Left kidney (tissue), 2 donors: ENCODE results near the gene DTX2. TPM values are rescaled to one million over a fixed set of nuclear protein-coding genes. Genes with fewer than 3 reads are reported as not detected.
"Not testable (repeated sequence)": the region's sequence is repeated elsewhere in the genome, so short reads cannot be mapped to it uniquely, and the experiment has no call there.

Experiments used
- DNase-seq: peaks from one replicate; pipeline ENCODE4 v3.0.0-alpha.2; 2013
- polyA plus RNA-seq: library from polyadenylated mRNA; unstranded; fragments of 120-200 nt; gene quantifications from one replicate; pipeline ENCODE4 v1.2.1, GENCODE V29; 2013; ENCODE audit not compliant: insufficient read length

DTX2 gene
- polyA plus RNA-seq, 1 donor, result 6.8 TPM

DNA sequence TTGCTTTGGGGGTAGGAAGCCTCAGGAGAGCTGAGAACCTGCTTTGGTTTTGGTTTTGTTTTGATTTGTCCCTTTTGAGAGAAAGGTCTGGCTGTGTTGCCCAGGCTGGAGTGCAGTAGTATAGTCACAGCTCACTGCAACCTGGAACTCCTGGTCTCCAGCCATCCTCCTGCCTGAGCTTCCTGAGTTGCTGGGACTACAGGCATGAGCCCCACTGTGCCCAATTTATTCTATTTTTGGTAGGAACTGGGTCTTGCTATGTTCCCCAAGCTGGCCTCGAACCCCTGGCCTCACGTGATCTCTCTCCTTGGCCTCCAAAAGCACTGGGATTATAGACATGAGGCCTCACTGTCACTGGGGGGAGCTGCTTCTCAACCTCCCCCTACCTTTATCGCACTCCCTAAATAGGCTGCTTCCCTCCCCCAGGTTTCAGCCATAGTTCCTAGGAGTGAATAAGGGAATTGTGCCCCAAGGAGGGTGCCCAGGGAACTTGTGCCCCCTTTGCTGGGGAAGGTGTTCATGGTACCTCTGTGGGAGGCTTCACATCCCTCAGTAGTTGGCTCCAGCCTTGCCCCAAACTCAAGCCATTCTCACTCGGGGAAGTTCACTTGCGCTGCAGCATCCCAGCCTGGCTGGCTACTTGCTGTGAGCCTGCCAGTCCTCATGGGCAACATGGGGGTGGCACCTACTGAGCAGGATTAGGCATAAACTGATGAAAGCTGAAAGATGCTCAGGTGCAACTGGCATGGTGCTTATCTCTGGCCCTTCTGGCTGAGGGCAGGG lies 18.7 kb upstream of the DTX2 start:
- not testable (repeated sequence) for DNase-seq

DNA sequence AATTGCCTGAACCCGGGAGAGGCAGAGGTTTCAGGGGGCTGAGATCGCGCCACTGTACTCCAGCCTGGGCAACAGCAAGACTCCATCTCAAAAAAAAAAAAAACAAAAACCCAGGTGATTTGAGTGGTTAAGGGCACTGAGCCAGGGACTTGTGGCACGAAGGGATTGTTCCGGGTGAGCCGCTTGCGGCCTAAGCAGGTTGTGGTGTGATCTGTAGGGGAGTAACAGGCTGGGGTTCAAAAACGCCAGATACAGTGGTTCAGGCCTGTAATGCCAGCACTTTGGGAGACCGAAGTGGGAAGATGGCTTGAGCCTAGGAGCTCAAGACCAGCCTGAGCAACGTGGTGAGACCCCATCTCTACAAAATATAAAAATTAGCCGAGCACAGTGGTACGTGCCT lies 17.7 kb upstream of the DTX2 start:
- not testable (repeated sequence) for DNase-seq

DNA sequence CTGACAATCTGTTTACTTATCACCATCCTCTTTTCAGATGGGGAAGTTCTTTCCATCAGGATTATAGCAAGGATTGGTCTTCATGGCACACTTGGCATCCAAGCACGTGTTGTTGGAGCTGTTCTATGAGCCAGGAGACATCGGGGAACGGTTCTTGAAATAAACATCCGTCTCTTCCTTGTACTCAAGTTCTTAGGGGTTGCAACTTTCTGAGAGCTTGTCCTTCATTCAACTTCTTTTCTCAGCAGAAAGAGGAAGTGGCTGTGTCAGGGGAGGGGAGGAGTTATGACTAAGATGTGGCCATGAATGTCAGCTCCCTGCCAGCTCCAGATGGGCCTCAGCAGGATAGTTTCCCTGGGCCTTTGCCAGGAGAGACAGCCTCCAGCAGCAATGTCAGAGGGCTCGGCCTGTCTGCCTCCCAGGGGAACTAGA lies 15.9 kb upstream of the DTX2 start:
- not testable (repeated sequence) for DNase-seq

DNA sequence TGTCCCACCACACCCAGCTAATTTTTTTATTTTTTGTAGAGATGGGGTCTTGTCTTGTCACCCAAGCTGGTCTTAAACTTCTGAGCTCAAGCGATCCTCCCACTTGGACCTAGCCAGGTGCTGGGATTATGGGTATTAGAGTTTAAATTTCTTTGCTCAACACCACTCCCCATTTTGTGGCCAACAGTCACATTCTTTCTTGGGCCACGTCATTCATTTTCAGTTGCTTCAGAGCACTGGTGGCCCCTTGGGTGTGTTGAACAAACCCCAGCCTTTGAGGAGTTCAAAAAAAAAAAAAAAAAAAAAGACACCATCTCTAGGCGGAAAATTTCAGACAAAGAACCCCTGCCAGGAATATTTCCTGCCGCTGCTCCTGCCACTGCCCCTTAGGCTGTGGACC lies 4.5 kb upstream of the DTX2 start:
- not testable (repeated sequence) for DNase-seq

DNA sequence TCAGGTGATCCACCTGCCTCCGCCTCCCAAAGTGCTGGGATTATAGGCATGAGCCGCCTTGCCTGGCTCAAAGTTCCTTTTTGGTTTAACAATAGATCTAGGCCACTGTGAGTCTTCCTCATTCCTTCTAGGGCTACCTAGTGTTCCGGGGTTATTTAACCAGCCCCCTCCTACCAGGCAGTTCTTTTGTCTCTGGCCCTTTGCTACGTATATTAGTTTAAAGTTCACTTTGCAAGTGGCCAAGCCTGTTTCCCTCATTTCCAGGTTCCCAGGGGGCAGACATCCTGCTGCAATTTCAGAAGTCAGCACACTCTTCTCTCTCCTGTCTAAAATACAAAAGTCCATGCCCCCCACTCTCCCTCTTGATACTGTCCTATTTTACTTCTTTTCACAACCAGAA lies 3.0 kb upstream of the DTX2 start:
- DNase-seq, result not testable (repeated sequence)

DNA sequence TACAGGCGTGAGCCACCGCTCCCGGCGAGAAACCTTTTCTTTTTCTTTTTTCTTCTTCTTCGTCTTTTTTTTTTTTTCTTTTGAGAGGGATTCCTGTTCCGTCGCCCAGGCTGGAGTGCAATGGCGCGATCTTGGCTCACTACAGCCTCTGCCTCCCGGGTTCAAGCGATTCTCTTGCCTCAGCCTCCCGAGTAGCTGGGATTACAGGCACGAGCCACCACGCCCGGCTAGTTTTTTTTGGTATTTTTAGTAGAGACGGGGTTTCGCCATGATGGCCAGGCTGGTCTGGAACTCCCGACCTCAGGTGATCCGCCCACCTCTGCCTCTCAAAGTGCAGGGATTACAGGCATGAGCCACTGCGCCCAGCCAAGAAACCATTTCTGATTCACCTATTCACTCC lies 742 bp upstream of the DTX2 start:
- DNase-seq, result not testable (repeated sequence)

DNA sequence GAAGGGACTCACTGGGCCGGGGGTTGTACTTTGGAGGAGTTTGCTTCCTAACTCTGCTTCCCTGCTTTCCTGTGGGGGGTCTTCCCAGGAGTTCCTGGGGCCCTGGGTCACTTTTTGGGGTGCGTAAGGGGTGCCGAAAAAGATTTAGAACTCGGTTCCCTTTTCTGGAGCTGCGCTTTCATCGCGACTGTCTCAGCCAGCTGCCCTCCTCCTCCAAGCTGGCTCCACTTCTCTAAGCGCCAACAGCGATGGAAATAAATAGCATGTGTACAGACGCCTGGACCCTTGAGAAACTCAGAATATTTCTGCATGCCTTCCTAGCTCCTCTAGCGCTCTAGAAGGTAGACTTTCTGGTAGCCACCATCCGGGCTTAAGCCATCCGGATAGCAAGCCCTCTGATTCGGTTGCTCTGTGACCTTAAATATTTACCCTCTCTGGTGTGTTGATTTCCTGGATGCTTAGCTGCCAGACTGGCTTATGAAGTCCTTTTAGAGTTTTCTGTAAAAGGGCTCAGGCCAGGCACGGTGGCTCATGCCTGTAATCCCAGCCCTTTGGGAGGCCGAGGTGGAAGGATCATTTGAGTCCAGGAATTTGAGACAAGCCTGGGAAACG lies 868 bp downstream of the DTX2 start:
- DNase-seq, result not testable (repeated sequence)

DNA sequence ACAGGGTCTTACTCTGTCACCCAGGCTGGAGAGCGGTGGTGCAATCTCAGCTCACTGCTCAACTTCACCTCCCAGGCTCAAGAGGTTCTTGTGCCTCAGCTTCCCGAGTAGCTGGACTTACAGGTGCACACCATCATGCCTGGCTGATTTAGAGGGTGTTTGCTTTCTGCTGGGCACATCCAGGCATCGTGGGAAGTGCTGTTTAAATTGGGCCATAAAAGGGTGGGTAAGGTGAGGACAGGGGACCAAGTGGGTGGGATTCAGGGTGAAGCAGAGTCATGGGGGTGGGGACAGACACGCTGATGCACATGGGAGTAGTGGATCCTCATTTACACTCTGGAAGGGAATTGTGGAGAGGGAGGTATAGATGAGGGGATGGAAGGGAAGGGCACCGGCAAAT lies 3.5 kb downstream of the DTX2 start:
- not testable (repeated sequence) for DNase-seq

DNA sequence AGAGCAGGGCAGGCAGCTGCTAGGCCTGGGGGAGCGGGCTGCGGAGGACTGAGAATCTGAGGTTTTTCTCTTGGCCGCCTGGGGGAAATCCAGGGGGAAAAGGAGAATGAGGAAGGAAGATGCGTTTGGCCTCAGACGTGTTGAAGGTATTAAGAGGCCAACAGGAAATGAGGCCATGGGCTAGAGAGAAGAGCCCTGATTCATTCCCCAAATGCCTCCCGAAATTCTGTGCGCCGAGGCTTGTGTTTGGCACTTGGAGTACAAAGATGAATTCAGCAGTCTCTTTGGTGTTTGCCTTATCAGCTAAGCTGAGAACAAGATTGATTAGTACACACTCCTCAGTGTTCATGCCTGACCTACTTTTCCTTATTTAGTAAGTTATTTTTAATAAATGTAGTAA lies 4.4 kb downstream of the DTX2 start:
- DNase-seq, result not testable (repeated sequence)

DNA sequence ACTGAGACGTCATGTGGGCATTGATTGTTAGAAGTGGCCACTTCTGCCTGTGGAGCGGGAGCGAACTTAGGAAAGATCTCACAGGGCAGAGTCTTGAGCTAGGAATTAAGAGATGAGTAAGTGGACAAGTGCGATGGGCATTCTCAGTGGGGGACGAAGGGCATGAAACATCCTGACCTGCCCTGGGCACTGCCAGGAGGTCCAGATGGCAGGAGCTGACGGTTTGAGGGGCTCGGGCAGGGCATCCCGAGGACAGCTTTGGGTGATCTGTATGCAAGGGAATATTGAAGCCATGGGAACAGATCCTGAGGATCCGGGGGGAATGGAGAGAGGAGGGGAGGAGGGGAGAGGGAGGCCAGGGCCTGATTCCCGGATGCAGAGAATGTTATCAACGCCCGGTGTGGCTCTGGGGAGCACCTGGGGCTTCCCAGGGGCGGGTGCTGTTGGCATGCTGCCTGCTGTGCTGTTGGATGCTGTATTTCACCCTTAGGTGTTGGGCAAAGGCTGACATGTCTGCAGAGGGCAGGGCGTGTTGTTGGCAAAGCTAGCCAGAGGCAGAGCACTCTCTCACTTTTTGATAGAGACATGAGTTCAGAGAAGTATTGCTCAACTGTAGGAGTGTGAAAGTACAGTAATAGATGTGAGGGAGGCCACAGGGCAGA lies 6.4 kb downstream of the DTX2 start:
- not testable (repeated sequence) for DNase-seq

DNA sequence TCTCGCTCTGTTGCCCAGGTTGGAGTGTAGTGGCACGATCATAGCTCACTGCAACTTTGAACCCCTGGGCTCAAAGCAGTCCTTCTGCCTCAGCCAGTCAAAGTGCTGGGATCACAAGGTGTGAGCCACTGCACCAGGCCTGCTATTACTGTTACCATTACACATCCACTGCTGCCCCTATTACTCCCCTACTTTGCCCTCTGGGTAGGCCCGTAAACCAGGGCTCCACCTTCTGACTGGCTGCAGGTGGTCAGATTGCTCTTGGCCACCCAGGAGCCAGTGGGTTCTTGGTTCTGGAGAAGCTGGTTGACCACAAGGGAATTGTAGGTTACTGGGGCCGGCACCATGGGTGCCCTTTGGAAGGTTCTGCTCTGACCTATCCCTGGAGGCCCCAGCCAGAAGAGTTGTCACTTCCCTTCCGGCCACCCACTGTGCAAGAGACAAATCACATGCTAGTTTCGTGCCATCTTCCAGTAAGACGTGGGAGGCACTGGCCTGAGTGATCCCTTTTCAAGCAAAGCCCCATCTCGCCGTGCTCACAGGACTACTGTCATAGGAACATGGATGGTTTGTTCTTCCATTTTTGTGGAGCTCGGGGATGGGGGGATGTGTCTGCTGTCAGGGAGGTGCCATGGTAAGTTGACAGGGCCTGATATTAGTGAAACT lies 10.2 kb downstream of the DTX2 start:
- not testable (repeated sequence) for DNase-seq

DNA sequence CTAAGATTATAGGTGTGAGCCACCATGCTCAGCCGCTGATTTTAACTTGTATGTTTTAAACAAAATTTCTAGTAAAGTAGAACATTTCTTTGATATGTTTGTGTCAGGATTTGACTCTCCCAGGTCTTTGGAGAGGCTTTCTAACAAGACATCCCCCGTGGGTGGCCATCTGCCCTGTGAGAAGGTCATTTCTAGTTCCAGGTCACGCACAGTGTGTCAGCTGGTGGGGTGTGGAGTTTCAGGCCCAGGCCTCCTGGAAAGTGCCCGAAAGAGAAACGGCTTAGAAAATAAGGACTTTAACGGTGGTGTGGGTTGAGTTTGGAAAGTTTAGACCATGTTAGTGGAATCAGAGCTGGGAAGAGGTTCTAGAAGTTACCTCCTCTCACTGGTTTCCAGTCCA lies 11.6 kb downstream of the DTX2 start:
- not testable (repeated sequence) for DNase-seq

DNA sequence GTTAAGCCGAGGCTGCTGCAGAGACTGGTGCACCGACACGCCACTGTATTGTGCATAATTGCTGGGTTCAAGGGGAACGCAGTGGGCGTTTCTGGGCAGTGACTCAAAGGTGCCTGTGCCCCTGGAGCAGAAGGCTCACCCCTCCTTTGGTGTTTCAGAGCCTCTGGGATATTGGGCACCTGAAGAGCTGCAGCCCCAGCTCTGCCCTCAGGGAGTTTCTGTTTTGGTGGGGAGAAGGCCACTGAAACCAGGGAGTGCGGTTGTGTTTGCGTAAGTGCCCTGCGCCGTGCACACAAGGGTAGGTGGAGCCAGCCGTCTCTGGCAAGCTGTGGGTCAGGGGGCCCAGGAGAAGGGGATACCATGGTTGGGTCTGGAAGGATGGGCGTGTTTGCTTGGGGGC lies 14.8 kb downstream of the DTX2 start:
- not testable (repeated sequence) for DNase-seq

DNA sequence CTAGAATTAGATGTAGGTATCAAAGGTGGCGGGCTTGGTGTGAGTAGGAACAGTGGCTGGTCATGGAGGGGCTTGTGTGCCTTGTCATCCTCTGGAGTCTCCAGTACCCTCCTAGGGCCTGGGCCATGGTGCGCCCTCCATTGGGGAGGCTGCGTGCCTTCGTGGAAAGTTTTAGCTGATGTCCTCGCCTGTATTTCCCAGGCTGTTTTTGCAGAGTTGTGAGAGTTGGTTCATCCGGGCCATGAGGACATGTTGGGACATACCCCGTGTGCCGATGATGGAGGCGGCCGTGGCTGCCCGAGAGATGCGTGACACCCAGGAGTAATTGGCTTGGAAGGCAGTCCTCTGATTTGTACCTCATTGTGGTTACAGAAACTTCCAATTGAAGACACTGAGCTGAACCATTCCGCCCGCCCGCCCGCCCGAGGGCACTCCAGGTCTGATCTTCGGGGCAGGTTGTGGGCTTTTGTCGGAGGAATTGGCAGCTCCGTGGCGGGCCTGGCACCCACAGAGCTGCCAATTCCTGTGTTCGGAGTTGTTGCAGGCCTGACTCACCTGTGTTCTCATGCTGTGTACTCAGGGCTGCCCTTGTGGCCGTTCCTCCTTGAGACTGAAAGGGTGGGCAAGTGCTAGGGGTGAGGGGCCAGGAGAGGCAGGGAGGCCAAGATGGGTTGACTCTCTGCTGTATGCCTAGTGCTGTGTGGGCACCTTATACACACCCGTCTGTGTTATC lies 15.4 kb downstream of the DTX2 start:
- DNase-seq, result not testable (repeated sequence)

DNA sequence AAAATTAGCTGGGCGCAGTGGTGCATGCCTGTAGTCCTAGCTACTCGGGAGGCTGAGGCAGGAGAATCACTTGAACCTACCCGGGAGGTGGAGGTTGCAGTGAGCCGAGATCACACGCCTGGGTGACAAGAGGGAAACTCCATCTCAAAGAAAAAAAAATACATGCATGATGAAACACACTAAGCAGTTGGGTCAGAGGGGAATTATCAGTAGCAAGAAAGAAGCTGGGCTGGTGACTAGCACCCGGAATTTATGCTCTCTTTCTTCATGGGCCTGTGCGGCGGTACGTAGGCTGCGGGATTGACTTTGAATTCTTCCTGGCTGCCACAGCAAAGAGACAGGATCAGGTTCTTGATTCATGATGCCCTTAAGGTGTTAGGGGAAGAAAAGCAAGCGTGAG lies 18.1 kb downstream of the DTX2 start:
- DNase-seq, result not testable (repeated sequence)

DNA sequence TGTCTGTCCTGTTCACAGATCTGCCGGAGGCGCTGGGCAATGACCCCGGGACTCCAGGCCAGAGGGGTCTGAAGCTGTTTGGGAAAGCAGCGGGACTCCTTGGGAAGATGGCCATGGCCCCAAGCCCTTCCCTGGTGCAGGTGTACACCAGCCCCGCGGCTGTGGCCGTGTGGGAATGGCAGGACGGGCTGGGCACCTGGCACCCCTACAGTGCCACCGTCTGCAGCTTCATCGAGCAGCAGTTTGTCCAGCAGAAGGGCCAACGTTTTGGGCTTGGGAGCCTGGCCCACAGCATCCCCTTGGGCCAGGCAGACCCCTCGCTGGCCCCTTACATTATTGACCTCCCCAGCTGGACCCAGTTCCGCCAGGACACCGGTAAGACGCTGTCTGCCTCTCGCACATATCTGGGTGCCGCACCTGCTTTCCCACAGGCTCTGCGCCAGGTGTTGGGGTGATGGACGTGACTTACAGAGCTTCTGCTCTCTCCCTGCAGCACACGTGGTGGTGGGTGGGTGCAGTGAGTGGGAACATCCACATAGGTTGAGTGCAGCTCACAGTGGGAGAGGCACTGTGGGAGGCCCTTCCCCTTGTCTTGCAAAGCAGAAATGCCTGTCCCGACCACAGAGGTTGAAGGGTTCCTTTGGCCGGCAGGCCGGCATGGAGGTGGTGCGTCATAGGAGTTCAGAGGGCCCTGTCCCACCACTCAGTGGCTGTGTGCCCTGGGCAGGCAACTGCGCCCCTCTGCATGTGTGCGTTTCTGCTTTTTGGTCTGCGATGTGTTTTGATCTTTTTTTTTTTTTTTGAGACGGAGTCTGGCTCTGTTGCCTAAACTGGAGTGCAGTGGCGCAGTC lies 19.1 kb downstream of the DTX2 start:
- not testable (repeated sequence) for DNase-seq

DNA sequence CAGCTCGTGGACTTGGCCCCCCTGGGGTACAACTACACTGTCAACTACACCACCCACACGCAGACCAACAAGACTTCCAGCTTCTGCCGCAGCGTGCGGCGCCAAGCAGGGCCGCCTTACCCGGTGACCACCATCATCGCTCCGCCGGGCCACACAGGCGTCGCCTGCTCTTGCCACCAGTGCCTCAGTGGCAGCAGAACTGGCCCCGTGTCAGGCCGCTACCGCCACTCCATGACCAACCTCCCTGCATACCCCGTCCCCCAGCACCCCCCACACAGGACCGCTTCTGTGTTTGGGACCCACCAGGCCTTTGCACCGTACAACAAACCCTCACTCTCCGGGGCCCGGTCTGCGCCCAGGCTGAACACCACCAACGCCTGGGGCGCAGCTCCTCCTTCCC lies 21.2 kb downstream of the DTX2 start:
- not testable (repeated sequence) for DNase-seq

DNA sequence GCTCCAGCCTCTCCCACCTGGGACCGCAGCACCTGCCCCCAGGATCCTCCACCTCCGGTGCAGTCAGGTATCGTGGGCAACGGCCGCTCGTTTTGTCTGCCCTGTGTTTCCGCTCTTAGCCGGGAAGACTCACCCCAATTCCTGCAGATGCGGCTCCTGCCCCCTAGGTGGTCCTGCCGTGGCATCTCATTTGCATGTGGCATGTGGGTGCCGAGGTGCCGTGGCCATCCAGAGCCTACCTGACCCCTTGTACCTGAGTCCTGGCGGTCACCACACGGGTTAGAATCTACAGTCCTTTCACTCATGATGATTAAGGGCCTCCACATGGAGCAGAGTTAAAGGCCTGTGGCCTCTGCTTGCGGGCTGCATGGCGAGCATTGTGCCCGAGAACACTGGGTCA lies 21.6 kb downstream of the DTX2 start:
- not testable (repeated sequence) for DNase-seq

DNA sequence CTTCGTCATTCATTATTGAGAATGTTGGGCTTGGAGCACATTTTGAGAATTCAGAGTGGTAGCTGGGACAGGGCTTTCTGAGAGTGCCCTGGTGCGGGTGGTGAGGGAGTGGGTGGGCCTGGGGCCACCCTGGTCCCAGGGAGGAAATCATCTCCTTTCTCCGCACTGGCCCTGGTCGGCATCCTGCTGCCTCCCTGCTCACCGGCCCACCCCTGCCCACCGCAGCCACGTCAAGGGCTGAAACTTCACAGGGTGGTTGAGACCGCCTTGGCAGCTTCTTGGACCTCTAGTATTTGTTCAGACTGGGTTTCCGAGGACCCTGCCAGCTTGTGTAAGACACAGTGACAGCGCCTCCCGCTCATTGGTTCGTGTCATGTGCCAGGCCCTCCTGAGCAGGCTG lies 22.9 kb downstream of the DTX2 start:
- not testable (repeated sequence) for DNase-seq

DNA sequence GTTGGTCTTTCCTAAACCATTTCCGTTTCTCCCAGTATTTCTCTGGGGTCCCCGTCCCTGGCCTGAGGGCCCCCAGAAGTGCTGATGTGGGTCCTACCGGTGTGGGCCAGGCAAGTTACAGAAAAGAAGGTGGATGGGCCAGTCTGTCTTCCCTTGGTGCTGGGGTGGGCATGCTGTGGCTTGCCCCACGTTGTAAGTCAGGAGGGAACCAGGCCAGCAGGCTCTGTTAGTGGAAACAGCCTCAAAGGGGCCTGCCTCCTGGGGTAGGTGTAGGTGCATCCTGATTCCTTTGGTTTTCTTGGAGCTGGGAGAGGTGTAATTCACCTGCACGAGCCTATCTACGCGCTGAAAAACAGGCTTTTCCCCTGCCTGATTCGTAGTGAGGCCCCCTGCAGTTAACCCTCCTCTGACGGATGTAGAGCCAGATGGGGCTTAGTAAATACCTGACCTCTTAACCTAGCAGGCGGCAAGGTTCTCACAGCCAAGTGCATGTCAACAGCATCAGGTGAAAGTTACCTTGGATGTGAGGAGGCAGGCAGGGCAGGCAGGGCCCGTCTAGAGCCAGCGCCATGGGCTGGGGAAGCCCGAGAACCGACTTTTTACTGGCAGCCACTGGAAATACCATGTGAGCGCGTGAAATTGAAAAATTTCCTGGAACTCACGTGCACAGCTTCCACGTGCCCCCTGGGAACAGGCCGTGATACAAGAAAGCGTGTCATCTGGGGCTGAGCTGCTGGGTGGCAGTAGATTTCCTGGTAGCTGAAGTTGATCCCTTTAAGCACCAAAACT lies 24.5 kb downstream of the DTX2 start:
- DNase-seq, result not testable (repeated sequence)
